ES-I3 (cell line): Measurements from ENCODE around the gene IQCK.
"Not testable (repeated sequence)": the region's sequence is repeated elsewhere in the genome, so short reads cannot be mapped to it uniquely, and the experiment has no call there.

Experiments
- H3K36me3 ChIP-seq: 2 replicates; pipeline ENCODE4 v1.6.1; 2013; ENCODE audit warnings: mild to moderate bottlenecking, low read length, control low read depth, moderate library complexity; ENCODE audit not compliant: insufficient read depth
- H3K4me1 ChIP-seq: 2 replicates; pipeline ENCODE4 v1.6.1; 2013; ENCODE audit warnings: mild to moderate bottlenecking, control low read depth, low read length; ENCODE audit not compliant: insufficient read depth
- H3K9ac ChIP-seq: 2 replicates; pipeline ENCODE4 v1.6.1; 2013; ENCODE audit warnings: low read depth, mild to moderate bottlenecking, low read length, moderate library complexity
- H3K9me3 ChIP-seq: 2 replicates; pipeline ENCODE4 v1.6.1; 2013; ENCODE audit warnings: mild to moderate bottlenecking, low read length, moderate library complexity; ENCODE audit not compliant: control insufficient read depth, insufficient read depth

Gene IQCK

DNA sequence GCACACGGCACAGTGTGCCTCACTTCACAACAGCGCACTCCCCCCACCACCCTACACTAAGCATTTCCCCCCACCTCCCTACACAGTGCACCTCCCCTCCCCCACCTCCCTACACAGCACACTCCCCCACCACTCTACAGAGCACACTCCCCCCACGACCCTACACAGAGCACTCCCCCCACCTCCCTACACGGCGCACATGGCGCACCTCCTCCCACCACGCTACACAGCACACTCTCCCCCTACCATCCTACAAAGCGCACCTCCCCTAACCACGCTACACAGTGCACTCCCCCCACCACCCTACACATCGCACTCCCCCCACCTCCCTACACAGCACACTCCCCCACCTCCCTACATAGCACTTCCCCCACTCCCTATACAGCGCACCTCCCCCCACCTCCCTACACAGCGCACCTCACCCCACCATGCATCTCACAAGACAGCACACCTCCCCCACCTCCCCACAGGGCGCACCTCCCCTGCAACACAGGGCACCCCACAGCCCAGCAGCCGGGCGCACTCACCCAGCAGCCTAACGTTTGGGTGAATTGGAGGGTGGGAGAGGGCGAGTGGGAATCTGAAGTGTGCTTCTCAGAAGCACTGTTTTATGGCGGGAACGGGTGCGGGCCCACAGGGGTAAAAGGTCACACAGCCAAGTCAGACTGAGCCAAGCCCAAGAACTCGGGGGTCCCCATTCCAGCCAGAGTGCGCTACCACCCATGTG lies 10.3 kb upstream of the IQCK start:
- Histone ChIP-seq H3K4me1 (peaks cover 44% of the 10 kb centered on the region), H3K9ac (no peak overlapping the region), H3K36me3 (peaks cover 37% of the 10 kb centered on the region), H3K9me3 (no peaks in the 10 kb centered on the region)

DNA sequence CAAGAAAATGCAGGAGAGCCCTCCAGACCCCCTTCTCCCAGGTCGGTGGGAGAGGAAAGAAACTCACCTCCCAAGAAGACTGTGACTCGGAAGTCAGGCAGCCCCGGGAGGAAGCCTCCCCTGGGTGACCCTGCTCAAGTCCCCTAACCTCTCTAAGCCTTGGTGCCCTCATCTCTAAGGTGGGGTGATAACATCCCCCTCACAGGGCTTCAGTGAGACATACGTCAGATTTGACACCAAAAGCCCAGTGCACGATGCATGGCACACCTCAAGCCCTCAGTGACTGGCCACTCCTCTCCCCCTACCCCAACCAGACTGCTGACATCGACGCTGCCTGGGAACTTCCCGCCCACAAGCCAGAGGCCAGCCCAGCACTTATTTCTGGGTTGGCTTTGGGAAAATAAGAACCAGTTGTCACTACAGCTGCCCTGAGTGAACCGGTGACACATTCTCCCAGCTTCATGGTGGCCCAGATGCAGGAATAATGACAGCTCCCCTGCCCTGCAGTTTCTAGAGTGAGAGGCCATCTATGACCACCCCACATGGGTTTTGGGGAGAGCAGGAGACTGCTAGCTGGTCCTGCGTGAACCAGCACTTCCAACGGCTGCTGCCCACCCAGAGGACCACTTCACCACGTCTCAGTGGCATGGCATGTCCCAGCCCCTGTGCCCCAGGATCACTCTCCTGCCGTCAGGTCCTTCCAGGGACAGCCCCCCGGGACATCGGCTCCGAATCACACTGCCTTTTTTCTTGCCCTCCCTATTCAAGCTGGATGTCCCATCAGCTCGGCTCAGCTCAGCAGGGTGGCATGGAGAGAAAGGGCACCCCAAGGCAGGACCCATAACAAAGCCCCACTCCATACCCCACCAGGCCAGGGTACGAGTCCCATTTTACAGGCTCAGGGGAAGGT lies 9.5 kb upstream of the IQCK start:
- Histone ChIP-seq H3K9ac (no peak overlapping the region), H3K4me1 (peaks cover 44% of the 10 kb centered on the region), H3K36me3 (peaks cover 33% of the 10 kb centered on the region), H3K9me3 (no peaks in the 10 kb centered on the region)

DNA sequence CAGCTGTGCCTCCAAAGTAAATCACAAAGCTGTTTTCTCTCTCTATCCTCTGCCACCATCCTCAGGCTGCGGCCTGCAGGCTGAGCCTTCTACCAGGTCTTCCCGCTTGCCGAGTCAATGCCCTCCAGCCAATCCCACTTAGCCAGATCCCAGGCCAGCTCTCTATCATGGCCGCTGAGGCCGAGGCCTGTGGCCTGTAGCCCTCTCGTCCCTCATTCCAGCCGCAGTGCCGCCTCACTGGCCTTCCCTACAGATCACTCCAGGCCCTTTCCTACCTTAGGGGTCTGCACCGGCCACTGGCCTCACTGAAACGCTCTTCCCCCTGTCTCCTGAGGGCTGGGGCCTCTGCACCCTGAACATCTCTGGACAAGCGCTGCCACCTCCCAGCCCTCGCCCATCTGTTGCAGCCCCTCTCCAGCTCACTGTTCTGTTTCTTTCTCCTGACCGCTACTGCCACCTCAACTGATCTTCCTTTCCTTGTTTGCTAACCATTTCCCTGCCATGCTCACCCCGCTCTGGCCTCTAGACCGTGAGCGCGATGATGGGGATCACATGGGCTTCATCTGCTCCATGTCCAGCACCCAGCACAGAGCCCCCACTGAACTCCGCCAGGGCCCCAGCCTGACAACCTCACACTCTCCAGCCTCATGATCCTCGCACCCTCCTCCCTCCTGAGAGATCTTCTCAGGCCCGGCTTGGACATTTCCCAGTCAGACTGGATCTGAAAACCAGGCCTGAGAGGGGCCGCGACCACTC lies 8.5 kb upstream of the IQCK start:
- Histone ChIP-seq H3K9ac (no peak overlapping the region), H3K9me3 (no peaks in the 10 kb centered on the region), H3K4me1 (peaks cover 44% of the 10 kb centered on the region), H3K36me3 (peaks cover 30% of the 10 kb centered on the region)

- H3K4me1 ChIP-seq = peaks cover 44% of the 10 kb centered on the region
- no peak overlapping the region for H3K9ac ChIP-seq
- H3K36me3 ChIP-seq = peaks cover 26% of the 10 kb centered on the region
These were observed 7.7 kb upstream of the IQCK start for GRCh38 chr16:19710191-19710908.

DNA sequence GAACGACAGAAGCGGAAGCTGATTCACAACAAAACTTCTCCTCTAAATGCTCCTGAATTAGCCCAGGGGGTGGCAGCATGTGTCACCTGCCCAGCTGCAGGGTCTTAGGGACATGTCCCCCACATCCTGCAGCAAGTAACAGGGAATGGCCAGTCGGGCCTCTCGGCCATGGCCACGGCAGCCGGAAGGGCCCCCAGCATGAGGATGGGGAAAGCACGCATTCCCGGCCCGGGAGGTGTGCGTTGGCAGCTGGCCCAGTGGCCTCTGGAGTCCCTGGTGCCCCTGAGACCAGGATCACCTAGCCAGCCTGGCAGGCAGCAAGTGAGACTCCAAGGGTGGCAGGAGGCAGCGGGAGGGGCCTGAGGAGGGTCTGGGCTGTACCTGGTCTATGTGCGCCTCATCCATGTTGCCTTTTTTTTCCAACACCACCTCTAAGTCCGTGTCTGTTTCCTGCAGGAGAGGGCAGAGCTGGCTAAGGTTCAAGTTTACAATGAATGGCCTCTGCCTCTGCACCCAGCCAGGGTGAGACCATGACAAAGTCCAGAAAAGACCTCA lies 7.0 kb upstream of the IQCK start:
- Histone ChIP-seq H3K36me3 (peaks cover 19% of the 10 kb centered on the region), H3K9me3 (no peaks in the 10 kb centered on the region), H3K4me1 (peaks cover 48% of the 10 kb centered on the region), H3K9ac (no peak overlapping the region)

More at GRCh38 chr16:19710191-19710908, 7.7 kb upstream of the IQCK start:
- H3K9me3 ChIP-seq = no peaks in the 10 kb centered on the region

- Histone ChIP-seq H3K4me1 (peaks cover 53% of the 10 kb centered on the region), H3K9ac (no peak overlapping the region), H3K36me3 (peaks cover 15% of the 10 kb centered on the region)
These were observed 6.4 kb upstream of the IQCK start for GRCh38 chr16:19711643-19712042.

GRCh38 chr16:19712418-19713058 lies 5.5 kb upstream of the IQCK start:
- Histone ChIP-seq H3K9ac (no peak overlapping the region), H3K4me1 (peaks cover 54% of the 10 kb centered on the region), H3K36me3 (peaks cover 15% of the 10 kb centered on the region), H3K9me3 (no peaks in the 10 kb centered on the region)

More at GRCh38 chr16:19711643-19712042, 6.4 kb upstream of the IQCK start:
- H3K9me3 ChIP-seq = no peaks in the 10 kb centered on the region

GRCh38 chr16:19713697-19714096 lies 4.4 kb upstream of the IQCK start:
- peaks cover 15% of the 10 kb centered on the region for H3K36me3 ChIP-seq
- no peaks in the 10 kb centered on the region for H3K9me3 ChIP-seq
- peaks cover 44% of the 10 kb centered on the region for H3K4me1 ChIP-seq
- no peak overlapping the region for H3K9ac ChIP-seq

- peaks cover 15% of the 10 kb centered on the region for H3K36me3 ChIP-seq
- no peaks in the 10 kb centered on the region for H3K9me3 ChIP-seq
- H3K9ac ChIP-seq = no peak overlapping the region
- H3K4me1 ChIP-seq = peaks cover 26% of the 10 kb centered on the region
These were observed 2.5 kb upstream of the IQCK start for GRCh38 chr16:19715566-19715965.

DNA sequence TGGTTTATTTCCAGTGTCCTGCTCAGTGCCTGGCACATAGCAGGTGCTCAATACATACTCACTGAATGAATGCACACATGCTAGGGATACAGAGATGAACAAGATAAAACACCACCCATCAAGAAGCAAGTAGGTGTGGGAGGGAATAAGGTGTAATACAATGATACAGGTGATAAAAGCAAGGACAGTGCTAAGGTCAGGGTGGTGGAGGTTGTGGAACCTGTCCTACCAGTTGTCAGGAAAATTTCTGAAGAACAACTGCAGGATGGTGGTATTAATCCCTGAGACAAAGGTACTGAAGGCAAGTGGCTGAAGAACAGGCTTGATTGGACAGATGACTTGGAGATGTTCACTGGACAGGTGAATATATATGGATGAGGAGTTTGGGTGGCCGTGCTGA lies 1.9 kb upstream of the IQCK start:
- H3K4me1 ChIP-seq = peaks cover 20% of the 10 kb centered on the region
- H3K9ac ChIP-seq = no peak overlapping the region
- H3K9me3 ChIP-seq = no peaks in the 10 kb centered on the region
- H3K36me3 ChIP-seq = peaks cover 15% of the 10 kb centered on the region

GRCh38 chr16:19716728-19717127 lies 1.3 kb upstream of the IQCK start:
- not testable (repeated sequence) for H3K9me3 ChIP-seq

GRCh38 chr16:19717314-19717713 lies 757 bp upstream of the IQCK start:
- peak overlapping the region; percentile 95 for H3K9ac ChIP-seq
- no peaks in the 10 kb centered on the region for H3K9me3 ChIP-seq
- H3K4me1 ChIP-seq = 0 out of 2 replicates have a peak, but pooled peaks cover 11% of the 10 kb centered on the region
- peaks cover 11% of the 10 kb centered on the region for H3K36me3 ChIP-seq

More at GRCh38 chr16:19716728-19717127, 1.3 kb upstream of the IQCK start:
- peak overlapping the region; percentile 95; the same call in 1 of the 2 replicates for H3K9ac ChIP-seq
- peaks cover 15% of the 10 kb centered on the region for H3K36me3 ChIP-seq
- H3K4me1 ChIP-seq = peaks cover 15% of the 10 kb centered on the region

DNA sequence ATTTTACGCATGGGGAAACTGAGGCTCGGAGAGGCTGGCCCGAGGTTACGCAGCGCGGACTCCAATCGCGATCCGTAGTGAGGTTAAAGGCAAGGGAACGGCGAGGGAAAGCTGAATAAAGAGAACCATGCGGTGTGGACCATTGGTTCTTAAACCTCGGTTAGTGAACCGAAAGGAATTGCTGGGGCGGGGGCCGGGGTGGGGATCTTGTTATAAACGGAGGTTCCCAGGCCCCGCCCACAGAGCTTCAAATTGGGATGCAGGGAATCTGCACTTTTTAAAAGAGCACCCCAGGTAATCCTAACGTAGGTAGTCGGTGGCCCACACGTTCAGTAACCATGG lies 524 bp downstream of the IQCK start:
- peaks cover 4% of the 10 kb centered on the region for H3K36me3 ChIP-seq
- peak overlapping the region; percentile 95 for H3K9ac ChIP-seq
- H3K4me1 ChIP-seq = peaks cover 15% of the 10 kb centered on the region
- no peaks in the 10 kb centered on the region for H3K9me3 ChIP-seq
